GM18870 (cell line): ENCODE measurements around the gene NMT1.

ENCODE experiments used
- ATAC-seq: cut with Tn5 transposase; IDR thresholded peaks from one replicate; pipeline ENCODE4 v1.9.1; 2021; ENCODE audit warnings: moderate library complexity; ENCODE audit not compliant: unreplicated experiment

NMT1 gene

GRCh38 chr17:45104029-45104428 is 42.9 kb downstream of the NMT1 start:
- no peak for ATAC-seq

GRCh38 chr17:45104497-45104896 is 43.4 kb downstream of the NMT1 start:
- ATAC-seq = no peak

GRCh38 chr17:45104907-45105624 is 43.9 kb downstream of the NMT1 start:
- no peak for ATAC-seq

GRCh38 chr17:45106096-45106495 is 45.0 kb downstream of the NMT1 start:
- no peak for ATAC-seq

GRCh38 chr17:45106582-45106981 is 45.5 kb downstream of the NMT1 start:
- no peak for ATAC-seq

- ATAC-seq = no peak
These were observed 46.3 kb downstream of the NMT1 start for GRCh38 chr17:45107293-45108010.

GRCh38 chr17:45108051-45108450 is 46.9 kb downstream of the NMT1 start:
- ATAC-seq = no peak

GRCh38 chr17:45108595-45109521 is 47.7 kb downstream of the NMT1 start:
- ATAC-seq = no peak

GRCh38 chr17:45110676-45111611 is 49.8 kb downstream of the NMT1 start:
- ATAC-seq = no peak

GRCh38 chr17:45111850-45112249 is 50.7 kb downstream of the NMT1 start:
- ATAC-seq = no peak

- ATAC-seq = no peak
These were observed 51.7 kb downstream of the NMT1 start for GRCh38 chr17:45112559-45113423.

GRCh38 chr17:45113424-45113754 is 52.3 kb downstream of the NMT1 start:
- ATAC-seq = no peak

GRCh38 chr17:45114117-45114932 is 53.2 kb downstream of the NMT1 start:
- no peak for ATAC-seq

GRCh38 chr17:45115015-45115625 is 54.0 kb downstream of the NMT1 start:
- ATAC-seq = no peak

GRCh38 chr17:45115871-45116270 is 54.8 kb downstream of the NMT1 start:
- no peak for ATAC-seq

GRCh38 chr17:45116434-45117016 is 55.4 kb downstream of the NMT1 start:
- ATAC-seq = no peak

- no peak for ATAC-seq
These were observed 56.2 kb downstream of the NMT1 start for GRCh38 chr17:45117334-45117733.
